Stimulated activated naive CD4-positive, alpha-beta T cell treated with Interleukin-2 at 50 U/mL for 16 hours (primary cell): Measurements from ENCODE around the gene RBM20.
A peak's percentile ranks its signal among the peaks of the same experiment; 100 is the strongest.
"Not testable (repeated sequence)": the region's sequence is repeated elsewhere in the genome, so short reads cannot be mapped to it uniquely, and the experiment has no call there.

Experiments used
- DNase-seq: peaks from one replicate; lab custom pipeline; 2025; lab: John Stamatoyannopoulos, UW

Gene RBM20

DNA sequence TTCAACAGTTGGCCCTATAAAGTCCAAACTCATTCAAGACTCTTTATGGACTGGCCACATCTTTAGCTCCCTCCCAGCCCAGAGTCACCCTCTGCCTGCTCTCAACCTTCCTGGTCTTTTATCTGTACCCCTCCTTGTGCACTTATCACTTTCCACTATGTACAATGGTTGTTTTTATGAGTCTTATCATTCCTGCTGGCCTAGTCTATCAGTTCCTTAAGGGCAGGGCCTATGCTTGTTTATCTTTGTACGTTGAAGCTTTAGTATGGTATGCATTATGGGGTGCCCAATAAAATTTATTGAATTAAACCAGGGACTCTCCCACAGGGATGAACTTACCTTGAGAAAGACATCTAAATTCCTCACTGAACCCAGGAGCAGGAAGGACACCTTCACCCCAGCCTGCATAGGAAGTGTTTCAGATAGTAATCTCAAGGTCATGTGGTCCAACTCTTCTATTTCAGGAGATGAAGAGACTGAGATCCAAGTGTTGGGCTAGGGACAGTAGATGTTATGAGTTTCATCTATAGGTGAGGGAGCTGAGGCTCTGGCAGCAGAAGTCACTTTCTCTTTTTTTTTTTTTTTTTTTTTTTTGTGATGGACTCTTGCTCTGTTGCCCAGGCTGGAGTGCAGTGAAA, 214.3 kb downstream of the RBM20 start:
- DNase-seq = no peak

DNA sequence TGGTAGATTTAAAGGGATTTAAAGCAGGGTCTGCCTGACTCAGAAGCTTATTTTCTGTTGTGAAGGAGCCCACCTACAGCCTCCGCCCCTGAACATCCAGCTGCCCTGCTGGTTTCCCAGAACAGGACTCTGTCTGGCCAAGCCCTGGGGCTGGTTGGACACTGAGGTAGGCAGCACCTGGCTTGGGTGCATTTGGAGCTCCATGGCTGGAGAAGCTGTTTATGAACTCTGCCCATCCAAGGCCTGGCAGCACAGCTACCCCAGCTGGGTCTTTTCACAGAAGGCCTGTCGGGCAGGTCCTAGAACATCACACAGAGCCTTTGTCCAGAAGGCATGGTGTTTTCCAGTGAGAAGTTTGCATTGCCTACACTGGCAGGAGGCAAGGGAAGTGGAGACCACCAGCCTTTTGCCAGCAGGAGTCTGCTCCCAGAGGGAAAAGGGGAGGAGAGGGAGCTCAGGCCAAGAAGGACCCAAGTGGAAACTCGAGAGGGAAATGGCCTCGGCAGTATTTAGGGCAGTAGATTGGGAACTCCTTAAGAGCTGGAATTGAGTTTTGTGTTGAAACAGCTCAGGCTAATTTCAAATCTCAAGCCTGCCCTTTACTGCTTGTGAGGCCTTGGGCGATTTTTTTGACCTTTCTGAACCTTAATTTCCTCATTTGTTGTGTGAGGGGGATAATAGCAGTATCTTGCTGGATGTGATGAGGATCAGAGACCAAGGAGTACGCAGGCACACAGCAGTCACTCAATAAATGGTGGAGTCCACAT, 215.3 kb downstream of the RBM20 start:
- no peak for DNase-seq

DNA sequence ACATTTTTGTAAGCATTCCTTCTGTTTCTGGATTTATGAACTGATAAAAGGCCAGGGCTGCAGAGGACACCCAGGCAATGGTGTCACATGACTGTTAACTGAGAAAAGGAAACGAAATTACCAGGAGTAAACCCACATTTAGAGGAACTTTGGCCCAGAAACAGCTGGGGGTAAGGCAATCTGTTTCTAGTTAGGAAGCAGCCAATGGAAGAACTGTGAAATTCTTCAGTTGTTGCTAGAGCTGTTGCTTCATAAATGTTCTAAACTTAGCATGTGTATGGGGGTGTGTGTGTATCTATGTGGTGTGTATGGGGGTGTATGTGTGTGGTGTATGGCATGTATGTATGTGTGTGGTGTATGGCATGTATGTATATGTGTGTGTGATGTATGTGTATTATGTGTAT, 215.8 kb downstream of the RBM20 start:
- no peak for DNase-seq

DNA sequence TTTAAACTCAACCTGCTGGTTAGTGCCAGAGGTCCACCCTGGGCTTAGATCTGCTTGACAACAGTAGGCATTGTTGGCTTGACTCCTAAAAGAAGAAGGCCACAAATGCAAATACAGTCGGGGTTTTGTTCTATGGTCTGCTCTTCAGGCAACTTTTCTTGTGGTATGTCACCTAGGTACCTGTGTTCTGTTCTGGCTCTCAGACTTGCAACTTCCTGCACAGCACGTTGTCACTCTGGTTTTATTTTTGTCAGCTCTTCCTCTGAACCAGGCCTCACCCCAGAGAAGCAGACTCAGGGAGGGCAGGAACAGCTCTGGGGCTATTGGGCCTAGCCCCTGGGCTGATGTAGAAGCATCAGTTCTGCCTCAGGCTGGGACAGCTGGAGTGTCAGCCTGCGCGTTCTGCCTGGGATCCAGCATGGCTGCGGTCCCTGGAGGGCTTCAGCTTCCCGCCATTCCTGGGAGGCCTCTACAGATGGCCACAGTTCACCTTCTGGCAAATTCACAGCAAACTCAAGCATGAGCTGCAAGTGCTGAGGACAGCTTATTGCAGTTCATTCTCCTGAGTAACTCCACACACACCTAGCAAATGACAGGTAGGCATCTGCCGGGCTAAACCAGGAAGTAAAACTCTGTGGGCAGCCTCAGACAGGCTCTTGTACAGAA, 216.6 kb downstream of the RBM20 start:
- DNase-seq = no peak

DNA sequence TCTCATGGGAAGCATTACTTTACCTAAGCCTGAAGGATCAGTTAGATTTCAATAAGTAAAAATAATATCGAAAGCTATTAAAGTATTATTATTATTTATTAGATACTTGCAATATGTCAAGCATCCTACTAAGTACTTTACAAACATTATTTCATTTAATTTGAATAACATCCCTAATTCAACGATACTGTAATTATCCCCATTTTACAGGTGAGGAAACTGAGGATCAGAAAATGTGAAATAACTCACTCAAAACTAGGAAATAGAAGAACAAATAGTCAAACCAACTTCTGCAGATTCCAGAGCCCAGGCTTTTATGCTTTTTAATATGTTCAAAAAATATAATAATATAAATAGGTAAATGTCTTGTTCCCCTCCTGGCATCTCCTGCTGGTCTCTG, 217.3 kb downstream of the RBM20 start:
- no peak for DNase-seq

DNA sequence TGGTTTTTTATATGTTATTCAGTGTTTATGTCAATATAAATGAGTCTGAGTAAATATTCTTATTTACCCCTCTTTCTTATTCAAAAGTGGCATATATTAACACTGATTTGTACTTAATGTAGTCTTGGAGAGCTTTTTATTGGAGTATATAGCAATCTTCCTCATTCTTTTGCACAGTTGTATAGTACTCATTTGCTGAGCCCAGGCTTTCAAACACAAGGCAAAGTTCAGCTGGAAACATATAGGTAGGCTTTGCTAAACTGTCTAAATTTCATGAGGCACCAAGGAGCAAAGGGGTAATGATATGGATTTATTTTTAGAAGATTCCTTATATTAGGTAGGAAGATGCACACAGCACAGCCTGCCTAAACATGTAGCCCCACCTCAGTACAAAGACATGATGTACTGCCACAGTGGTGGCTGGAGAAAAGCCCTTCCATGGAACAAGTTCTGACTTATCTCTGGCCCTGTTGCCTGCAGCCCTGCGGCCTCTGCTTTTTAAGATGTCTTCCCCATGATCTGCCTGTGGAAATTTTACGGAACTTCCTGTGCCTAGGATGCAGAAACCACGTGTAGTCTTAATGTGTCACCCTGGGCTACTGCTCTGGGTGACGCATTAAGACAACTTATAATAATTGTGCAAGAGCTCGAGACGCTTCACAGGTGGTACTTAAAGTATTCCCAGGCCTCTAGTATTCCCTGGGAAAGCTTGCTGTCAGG, 218.0 kb downstream of the RBM20 start:
- no peak for DNase-seq

DNA sequence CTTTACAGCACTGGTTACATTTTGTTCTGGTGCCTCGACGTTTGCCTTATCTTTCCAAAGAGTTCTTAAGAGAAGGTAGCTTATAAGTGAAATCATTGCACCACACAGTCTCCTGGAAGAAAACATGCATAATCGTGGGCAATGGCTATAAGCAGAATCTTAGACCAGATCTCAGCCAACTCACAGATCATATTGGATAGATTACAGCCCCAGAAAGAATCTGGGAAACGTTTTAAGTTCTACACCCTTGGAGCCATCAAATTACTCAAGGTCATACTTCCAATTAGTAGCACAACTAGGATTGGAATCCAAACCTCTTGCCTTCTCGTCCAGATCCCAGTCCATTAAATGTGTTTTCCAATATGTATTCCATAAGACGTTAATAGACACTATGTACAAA, 218.8 kb downstream of the RBM20 start:
- no peak for DNase-seq

DNA sequence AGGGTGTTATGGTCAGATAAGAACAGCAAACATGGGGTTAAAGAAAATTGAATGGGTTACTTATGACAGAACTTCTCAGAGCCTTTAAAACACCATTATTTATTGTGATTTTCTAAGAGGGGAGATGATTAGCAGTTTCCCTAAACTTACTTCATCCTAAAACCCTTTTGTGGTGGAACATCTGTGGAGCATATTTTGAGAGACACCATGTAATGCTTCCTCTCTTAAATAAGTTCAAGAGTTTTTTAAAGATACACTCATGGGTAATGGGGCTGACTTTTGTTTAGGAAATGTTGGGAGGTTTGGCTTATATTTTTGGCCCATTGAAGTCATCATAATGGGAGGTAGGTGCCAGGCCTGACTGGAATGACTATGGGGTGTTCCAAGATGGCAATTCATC, 219.2 kb downstream of the RBM20 start:
- DNase-seq = no peak

DNA sequence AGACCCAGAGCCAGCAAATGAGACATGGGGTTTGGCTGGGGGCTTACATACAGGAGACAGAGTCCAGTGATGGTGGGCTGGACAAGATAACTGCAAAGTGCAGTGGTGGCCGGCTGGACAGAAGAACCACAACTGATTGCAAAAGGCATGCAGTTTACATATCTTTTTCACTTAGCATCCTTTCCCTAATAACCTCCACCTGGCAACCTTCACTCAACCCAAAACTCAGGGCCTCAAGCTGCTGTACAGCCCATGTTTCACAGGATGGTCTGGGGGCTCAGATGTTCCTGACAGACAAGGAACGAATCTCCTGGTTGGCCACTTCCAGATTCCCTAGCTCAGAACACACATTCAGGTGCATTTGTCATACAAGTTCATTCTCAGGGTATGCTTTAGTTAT, 219.8 kb downstream of the RBM20 start:
- no peak for DNase-seq

DNA sequence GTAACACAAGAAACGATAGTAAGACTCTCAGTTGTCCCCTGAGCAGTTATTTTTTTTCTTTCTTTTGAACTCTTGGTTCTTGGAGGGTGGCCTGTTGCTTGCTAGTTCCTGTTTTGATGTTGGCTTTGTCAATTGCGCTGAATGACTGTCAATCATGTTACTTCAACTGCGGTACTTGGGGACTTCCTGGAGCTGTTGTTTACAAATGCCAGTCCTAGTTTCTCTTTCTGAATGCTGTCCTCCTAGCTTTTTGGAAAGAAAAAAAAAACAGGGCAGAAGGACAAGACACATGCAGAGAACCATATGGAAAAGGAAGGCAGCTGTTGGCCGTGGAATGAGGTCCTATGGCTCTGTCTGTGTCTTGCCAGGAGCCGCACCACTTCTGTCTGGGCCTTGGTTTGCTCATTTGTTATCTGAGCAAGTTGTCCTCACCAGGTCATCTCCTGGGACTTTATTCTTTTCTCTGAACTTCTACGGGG, 220.6 kb downstream of the RBM20 start:
- peak; percentile 29 for DNase-seq

DNA sequence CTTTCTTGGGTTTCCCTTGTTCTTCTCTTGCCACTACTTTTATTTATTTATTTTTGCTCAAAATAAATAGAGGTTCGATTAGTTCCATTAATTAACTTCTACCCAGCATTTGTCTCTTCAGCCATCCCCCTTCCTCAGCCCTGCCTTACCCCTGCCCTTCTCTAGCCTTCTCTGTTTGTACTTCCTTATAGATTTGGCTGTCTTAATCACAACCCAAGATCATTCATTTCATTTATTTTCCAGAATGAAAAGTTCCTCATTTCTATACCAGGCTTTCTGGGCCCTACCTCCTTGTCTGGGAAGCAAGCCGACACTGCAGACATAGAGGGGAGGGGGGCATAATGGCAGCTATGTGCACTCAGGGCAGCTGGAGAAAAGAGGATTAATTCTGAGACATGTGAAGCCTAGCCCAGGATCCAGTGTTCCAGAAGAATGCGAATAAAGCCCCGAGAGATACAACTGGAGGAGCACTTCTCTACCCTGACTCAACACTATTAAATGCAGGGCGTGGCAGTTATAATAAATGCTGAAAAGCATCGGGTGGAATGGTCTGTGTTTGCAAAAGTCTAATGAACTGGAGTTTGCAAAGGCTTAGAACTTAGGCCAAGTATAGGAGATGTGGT, 221.2 kb downstream of the RBM20 start:
- DNase-seq = no peak

DNA sequence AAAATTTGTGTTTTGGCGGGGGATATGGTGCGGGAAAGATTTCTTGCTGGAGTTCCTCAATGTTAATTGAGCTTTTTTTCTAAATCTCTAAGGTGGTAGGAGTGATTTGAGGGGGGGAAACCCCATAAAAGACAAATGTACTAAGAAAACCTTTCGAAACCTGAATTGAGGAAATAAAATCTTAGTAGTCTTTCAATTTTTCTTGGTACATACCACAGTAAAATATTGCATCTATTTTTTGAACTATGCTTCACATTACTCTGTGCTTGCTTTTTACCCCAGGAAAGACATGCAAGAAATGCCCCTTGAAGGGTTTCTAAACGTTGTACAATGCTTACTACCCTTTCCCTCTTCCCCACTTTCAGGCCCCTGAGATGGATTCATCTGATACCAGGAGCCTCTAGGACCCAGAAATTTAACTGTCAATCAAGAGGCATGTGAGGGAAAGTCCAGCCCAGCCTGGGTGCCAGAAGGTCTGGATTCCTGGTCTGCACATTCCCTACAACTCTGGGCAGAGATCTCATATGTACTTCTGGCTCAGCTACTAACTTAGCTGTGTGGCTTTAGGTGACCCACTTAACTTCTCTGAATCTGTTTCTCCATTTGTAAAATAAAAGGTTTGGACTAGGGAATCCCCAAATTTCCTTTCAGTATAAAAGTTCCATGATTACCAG, 221.8 kb downstream of the RBM20 start:
- no peak for DNase-seq

DNA sequence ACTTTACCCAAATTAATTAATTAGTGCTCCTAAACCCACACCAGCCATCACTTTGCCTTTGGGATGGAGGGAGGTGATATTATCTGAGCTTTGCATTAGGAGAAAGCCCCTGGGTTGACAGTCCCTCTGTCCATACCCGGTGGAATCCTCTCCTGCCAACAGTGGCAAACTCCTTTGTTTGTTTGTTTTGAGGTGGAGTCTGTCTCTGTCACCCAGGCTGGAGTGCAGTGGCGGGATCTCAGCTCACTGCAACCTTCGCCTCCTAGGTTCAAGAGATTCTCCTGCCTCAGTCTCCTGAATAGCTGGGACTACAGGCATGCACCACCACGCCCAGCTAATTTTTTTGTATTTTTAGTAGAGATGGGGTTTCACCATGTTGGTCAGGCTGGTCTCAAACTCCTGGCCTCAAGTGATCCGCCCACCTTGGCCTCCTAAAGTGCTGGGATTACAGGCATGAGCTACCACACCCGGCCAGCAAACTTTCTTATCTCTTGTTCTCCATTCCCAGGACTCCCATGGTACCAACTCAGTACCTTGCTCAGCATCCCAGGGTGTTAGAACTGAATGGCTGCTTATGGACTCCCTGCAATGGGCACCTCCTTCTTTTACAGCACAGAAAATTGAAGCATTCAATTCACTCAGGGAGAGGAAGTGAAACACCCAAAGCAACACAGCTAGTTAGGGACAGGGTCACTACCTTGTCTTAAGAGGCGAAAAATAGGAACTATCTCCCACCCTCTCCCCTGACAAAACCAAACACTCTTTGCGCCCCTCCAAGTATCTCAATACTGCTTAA, 223.1 kb downstream of the RBM20 start:
- not testable (repeated sequence) for DNase-seq

DNA sequence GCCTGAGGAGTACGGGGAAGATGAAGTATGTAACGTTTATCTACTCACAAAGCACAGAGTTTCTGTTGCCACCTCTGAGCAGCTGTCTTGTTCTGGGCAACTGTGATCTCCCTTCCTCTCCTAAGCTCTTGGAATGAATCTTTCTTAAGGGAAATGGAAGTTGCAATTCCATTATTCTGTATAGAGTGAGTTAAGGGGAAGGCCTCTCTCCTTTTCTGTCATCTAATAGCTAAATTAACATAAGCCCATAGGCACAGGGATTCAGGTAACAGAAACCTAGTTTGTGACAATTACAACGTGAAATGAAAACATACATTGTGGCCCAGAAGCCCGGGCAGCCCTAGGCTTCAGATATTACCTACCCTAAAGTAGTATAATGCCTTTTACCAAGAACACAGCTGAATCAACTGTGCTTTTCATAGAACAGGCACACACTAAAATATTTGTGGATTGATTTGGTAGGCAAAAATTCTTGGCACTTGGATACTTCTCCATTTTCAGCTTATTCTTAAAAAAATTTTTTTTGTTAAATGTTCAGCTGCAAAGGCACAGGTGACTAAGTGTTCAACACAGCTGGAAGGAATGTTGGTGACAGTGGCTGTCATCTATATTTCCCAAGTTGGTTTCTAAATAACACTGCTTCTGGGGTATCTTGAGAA, 223.8 kb downstream of the RBM20 start:
- no peak for DNase-seq

DNA sequence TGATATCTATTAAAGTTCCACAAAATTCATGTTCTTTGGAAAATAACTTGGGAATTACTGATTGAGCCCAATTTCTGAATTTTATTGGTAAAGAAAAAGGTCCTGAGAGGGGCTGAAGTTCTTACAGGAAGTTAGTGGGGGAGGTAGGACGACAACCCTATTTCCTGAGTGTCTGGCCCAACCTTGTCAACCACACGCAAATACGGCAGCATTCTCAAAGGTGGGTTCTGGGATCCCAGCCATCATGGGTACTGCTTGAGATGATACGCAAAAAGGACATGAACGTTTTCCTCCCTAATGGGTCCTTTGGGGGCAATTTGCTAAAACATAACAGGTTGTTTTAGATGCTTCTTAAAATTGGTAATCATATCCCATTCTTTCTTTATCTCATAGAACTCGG, 224.8 kb downstream of the RBM20 start:
- no peak for DNase-seq

DNA sequence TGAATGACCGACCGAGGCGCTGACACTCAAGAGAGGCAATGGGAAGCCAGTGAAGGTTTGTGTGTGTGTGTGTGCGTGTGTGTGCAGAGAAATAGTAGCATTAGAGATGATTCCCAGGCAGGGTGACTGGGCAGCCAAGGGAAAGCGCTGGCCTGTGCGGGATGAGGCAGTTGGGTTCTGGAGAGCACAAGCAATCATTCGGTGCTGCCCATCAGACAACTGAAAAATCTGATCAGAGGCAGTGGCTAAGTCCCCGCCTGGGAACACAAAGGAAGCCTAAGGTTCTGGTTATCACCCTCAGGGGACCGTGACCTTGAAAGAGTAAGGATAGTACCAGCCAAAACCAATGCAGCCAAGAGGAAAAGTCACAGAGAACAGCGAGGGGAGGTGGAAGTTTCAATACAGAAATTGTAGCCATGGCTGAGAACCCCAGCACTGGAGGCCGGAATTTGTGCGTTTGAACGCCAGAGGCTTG, 226.7 kb downstream of the RBM20 start:
- DNase-seq = no peak

DNA sequence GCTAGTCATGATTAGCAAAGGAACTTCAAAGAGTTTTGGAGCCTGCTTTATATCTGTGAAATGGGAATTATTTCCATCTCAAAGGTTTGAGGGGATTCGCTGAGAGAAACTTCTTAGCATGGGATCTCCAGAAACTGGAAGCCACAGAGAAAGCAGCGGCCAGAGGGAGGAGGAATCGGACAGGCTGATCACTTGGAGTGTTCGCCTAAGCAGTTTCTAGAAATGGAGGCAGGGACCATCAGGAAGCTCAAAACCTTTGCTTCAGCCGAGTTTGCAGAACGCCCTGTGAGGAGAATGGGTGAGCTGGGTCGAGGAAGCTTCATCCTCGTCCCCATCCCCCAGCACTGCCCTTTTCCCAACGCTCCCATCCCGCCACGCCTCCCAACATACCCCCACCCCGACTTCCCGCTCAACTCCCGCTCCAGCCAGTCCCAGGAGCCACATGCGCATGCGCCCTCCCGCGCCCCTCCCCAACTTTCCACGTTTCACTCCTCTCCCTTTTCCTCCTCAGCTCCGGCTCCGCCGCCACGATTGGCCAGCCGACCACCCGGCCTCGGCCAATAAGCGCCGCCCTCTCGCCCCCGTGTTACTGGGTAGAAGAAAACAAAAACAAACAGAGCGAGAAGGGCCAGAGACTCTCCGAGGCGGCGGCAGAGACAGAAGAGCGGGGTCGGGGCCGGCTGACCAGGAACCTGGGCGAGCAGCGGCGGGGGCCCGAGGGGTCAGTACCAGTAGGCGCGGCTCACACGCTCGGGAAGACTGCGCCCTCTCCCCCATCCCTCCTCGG, 227.4 kb downstream of the RBM20 start, which contains the start of gene PDCD4:
TSS of gene PDCD4 (plus strand) at position 631 of the 787 bp plus-strand sequence. CDS start 4,100 bp downstream, outside the sequence.
- peak; percentile 95 for DNase-seq

DNA sequence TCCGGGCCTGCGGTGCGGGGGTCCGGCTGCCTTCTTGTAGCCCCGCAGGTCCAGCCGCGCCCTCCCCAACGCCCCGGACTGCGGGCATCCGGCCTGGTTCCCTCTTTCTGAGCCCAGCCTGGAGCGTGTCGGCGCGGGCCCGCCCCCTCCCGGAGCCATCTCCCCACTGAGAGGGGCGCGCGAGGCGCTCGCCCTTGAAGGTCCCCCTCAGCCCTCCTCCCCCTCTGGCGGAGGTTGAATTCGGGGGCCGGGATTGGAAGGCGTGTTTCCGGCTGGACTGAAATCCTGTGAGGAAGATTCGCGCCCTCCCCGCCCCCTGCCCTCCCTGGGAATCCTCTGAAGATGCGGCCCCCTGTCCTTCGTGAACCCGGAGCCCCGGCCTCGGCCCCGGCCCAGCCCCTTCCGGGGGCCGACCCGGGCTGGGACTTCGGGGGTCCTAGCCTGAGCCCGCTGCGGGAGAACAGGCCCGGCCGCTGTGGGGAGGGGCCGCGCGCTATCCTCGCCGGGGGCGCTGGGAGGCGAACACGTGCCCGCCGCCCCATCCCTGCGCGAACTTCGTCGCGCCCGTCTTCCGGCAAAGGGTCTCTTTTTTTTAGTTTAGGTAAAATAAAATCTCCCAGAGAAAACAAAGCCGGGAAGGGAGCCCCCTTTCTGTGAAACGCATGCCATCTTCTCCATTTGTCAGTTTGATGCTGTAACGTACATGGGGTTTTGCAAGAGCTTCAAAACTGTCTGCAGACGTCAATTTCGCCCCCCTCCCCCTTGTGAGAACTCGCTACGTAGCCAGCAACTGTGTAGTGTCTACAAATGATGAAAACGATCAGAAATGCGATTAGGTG, 228.2 kb downstream of the RBM20 start:
- DNase-seq = peak; percentile 76
